ENCODE results near the gene ALKAL2. TPM values are rescaled to one million over a fixed set of nuclear protein-coding genes. Genes with fewer than 3 reads are reported as not detected.

ALKAL2 gene
- total RNA-seq, 2 experiments from 2014 or later, result not detected

DNA sequence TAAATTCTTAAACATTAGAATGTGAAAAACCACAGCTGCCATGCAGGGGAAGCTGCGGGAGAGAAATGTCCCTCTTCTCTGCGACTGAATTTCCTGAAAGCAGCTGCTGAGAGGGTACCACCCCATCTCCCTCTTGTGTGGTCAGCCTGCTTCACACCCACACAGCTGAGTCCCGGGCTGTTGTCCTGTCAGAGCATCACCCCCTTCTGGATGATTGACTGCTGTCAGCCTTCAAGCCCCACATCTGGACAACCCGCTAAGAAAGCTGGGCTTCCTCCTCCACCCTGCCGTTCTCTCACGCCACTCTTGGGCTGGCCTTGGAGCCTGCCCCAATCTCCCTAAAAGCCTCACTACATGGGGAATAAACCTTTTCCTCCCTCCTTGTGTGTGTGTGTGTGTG is 50.0 kb downstream of the ALKAL2 start:
- TF ChIP-seq, protein P1, sequence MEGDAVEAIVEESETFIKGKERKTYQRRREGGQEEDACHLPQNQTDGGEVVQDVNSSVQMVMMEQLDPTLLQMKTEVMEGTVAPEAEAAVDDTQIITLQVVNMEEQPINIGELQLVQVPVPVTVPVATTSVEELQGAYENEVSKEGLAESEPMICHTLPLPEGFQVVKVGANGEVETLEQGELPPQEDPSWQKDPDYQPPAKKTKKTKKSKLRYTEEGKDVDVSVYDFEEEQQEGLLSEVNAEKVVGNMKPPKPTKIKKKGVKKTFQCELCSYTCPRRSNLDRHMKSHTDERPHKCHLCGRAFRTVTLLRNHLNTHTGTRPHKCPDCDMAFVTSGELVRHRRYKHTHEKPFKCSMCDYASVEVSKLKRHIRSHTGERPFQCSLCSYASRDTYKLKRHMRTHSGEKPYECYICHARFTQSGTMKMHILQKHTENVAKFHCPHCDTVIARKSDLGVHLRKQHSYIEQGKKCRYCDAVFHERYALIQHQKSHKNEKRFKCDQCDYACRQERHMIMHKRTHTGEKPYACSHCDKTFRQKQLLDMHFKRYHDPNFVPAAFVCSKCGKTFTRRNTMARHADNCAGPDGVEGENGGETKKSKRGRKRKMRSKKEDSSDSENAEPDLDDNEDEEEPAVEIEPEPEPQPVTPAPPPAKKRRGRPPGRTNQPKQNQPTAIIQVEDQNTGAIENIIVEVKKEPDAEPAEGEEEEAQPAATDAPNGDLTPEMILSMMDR (IDR thresholded peaks at IDR 0.05), result no peak
- DNase-seq (peak in 1 of 14 experiments; percentile 28), ATAC-seq (ENCODE audit: poor library complexity) (no peak)
- Mint-ChIP-seq H3K27me3 (no peaks in the 10 kb centered on the region), H3K4me3 (no peak overlapping the region), H3K4me1 (ENCODE audit: low read depth) (no peaks in the 10 kb centered on the region), H3K36me3 (ENCODE audit: low read depth) (peaks cover 64% of the 10 kb centered on the region), H3K27ac (no peak overlapping the region), H3K9me3 (peaks cover 3% of the 10 kb centered on the region)
- no peaks in the 10 kb centered on the region for H3K4me1 ChIP-seq (ENCODE audit: insufficient read depth, low read length)
- H3K4me3 ChIP-seq (ENCODE audit: low read length), result no peak overlapping the region
- ChIA-PET POLR2A (interaction anchor here (0.6 kb wide), 1 partner anchor 74 kb away, joined by 4 read pairs; no protein-coding TSS in a partner anchor), CTCF (interaction anchor here (1.7 kb wide), 1 partner anchor 9 kb away, joined by 5 read pairs; no protein-coding TSS in a partner anchor)
- peaks cover 10% of the 10 kb centered on the region for H3K36me3 ChIP-seq (ENCODE audit: insufficient read depth, low read length)
- H3K27ac ChIP-seq (ENCODE audit: low read depth in 1 of 2, low read length in 2 of 2), result no peak overlapping the region
- H3K27me3 ChIP-seq (ENCODE audit: control insufficient read depth in 1 of 2, insufficient read depth in 2 of 2, low read length in 2 of 2), result no peaks in the 10 kb centered on the region
- intact Hi-C loops (cut with DNase I, micrococcal nuclease), result no loop called here
- no peaks in the 10 kb centered on the region for H3K9me3 ChIP-seq (ENCODE audit: control insufficient read depth in 1 of 2, insufficient read depth in 1 of 2, low read length in 2 of 2)

DNA sequence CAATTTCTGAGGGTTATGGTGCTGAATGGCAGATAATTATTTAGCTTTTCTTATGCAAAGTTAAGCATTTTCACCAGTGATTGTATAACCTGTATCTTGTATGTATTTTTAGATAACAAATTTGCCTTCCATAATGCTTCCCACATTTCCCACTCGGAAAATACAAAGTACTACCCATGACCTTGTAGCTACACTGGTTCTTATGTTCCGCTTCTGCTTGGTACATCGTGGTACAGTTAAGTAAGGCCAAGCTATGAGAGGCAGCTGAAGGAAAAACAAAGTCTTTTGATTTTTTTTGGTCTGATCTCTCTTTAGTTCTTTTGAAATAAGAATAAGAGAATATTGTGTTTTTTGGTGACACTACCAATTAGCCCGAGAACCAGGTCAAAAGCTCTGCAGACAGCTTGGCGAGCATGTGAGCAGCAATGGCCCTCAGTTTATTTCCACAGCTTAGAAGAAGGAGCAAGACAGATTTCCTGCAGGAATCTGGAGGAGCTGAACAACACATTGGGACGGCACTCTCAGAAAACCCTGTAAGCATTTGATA is 50.8 kb downstream of the ALKAL2 start:
- ATAC-seq (ENCODE audit: poor library complexity) (no peak), DNase-seq (no peak)
- Histone ChIP-seq H3K9me3 (ENCODE audit: control insufficient read depth in 1 of 2, insufficient read depth in 1 of 2, low read length in 2 of 2) (no peaks in the 10 kb centered on the region), H3K27ac (ENCODE audit: low read depth in 1 of 2, low read length in 2 of 2) (no peak overlapping the region), H3K36me3 (ENCODE audit: insufficient read depth, low read length) (peaks cover 5% of the 10 kb centered on the region), H3K27me3 (ENCODE audit: control insufficient read depth in 1 of 2, insufficient read depth in 2 of 2, low read length in 2 of 2) (no peaks in the 10 kb centered on the region), H3K4me1 (ENCODE audit: insufficient read depth, low read length) (no peaks in the 10 kb centered on the region), H3K4me3 (ENCODE audit: low read length) (no peak overlapping the region)
- ChIA-PET CTCF (interaction anchor here (1.7 kb wide), 1 partner anchor 10 kb away, joined by 5 read pairs; no protein-coding TSS in a partner anchor), POLR2A (interaction anchor here (1.1 kb wide), 1 partner anchor 10 kb away, joined by 4 read pairs; no protein-coding TSS in a partner anchor)
- Mint-ChIP-seq H3K4me1 (ENCODE audit: low read depth) (no peaks in the 10 kb centered on the region), H3K27ac (no peak overlapping the region), H3K4me3 (no peak overlapping the region), H3K36me3 (ENCODE audit: low read depth) (peaks cover 64% of the 10 kb centered on the region), H3K27me3 (no peaks in the 10 kb centered on the region), H3K9me3 (peaks cover 3% of the 10 kb centered on the region)
- TF ChIP-seq, protein P1 (IDR thresholded peaks at IDR 0.05), result no peak
- intact Hi-C loops (cut with DNase I, micrococcal nuclease), result no loop called here

DNA sequence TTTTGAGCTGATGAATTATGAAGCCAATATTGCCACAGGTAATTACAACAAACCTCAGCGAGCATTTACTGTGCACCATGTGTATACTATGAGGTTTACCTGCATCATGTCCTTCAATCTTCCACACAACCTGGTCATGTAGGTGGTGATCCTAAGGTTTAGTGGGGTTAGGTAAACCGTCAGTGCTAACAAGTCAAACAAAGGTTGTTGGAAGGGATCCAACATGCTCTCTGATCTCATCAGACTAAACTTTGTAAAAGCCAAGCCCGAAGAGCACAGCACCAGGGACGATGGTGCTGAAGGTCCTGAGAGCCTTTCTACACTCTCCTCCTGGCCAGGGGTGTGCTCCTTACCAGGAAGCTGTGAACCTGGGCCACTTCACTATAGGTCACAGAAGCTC is 53.5 kb downstream of the ALKAL2 start:
- no peaks in the 10 kb centered on the region for H3K4me1 ChIP-seq (ENCODE audit: insufficient read depth, low read length)
- H3K27me3 Mint-ChIP-seq, result no peaks in the 10 kb centered on the region
- H3K4me1 Mint-ChIP-seq (ENCODE audit: low read depth), result no peaks in the 10 kb centered on the region
- no peak for DNase-seq
- POLR2A ChIA-PET, result no interaction called here
- ATAC-seq (ENCODE audit: poor library complexity), result no peak
- no peaks in the 10 kb centered on the region for H3K36me3 ChIP-seq (ENCODE audit: insufficient read depth, low read length)
- H3K4me3 Mint-ChIP-seq, result no peak overlapping the region
- no peaks in the 10 kb centered on the region for H3K9me3 Mint-ChIP-seq
- H3K27ac ChIP-seq (ENCODE audit: low read depth in 1 of 2, low read length in 2 of 2), result no peak overlapping the region
- intact Hi-C loops (cut with DNase I, micrococcal nuclease), result no loop called here
- H3K27me3 ChIP-seq (ENCODE audit: control insufficient read depth in 1 of 2, insufficient read depth in 2 of 2, low read length in 2 of 2), result no peaks in the 10 kb centered on the region
- TF ChIP-seq, protein P1 (IDR thresholded peaks at IDR 0.05), result no peak
- no peak overlapping the region for H3K4me3 ChIP-seq (ENCODE audit: low read length)
- H3K36me3 Mint-ChIP-seq (ENCODE audit: low read depth), result peaks cover 59% of the 10 kb centered on the region
- no peak overlapping the region for H3K27ac Mint-ChIP-seq
- no peaks in the 10 kb centered on the region for H3K9me3 ChIP-seq (ENCODE audit: control insufficient read depth in 1 of 2, insufficient read depth in 1 of 2, low read length in 2 of 2)
- CTCF ChIA-PET, result no interaction called here

Data from CD4-positive, alpha-beta T cell (primary cell).